Measurements from ENCODE around the gene GCSH. TPM values are rescaled to one million over a fixed set of nuclear protein-coding genes. Genes with fewer than 3 reads are reported as not detected.

The GCSH gene
- total and polyA plus RNA-seq, 10 of the 15 experiments (the other 5 are each of a cell fraction or from before 2014, with no cell fraction given), result 14.7 to 108 (median 39.3) TPM

DNA sequence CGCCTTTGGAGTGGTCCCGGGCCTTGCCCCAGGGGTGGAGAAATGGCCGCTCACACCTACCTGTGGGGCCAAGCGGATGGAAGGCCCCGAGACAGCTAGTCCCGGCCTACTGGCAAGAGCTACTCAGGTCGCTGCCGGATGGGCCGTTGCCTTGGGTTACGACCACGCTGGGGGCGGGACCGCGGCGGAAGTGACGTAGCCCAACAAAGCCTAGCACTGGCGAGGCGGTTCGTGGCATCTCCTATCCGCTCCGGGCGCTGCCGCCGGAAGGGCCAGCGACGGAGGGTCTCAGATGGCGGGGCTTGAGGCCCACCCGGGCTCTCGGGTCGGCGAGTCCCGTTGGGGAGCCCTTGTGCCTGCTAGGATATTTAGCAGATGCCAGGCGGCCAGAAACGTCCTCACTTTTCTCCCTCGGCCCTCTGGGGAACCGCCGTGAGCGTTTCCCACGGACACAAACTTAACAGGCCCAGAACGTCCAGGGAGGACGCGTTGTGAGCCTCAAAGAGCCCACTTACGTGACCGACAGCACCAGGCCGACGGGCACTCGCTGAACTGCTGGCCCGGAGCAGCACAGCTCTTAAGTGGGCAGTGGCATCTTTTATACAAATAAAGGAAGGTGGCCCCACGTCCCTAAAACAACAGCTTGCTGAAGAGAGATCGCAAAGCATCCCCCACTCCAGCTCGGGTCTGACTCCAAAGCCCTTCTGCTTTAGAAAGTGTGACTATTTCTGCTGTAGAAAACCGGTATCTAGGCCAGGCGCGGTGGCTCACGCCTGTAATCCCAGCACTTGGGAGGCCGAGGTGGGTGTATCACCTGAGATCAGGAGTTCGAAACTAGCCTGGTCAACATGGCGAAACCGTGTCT is 18.9 kb downstream of the GCSH start, which contains the start of gene C16orf46:
C16orf46 (minus strand) TSS at position 163 of the 865 bp plus-strand sequence. CDS start 13,283 bp downstream, outside the sequence.
- ChIA-PET SMC1A (ENCODE audit: uncharacterized antibody, unreplicated experiment) (interaction anchor here (0.5 to 1.6 kb wide), 8 partner anchors 10 to 80 kb away, joined by 3 to 5 read pairs (median 4); partner anchors contain the start of gene ATMIN), POLR2A (interaction anchor here (0.8 to 1.9 kb wide), 10 partner anchors 14 to 238 kb away, joined by 3 to 9 read pairs (median 4); partner anchors contain the start of genes ATMIN, CENPN, CMC2 and GAN), RAD21 (ENCODE audit: unreplicated experiment) (interaction anchor here (1.0 to 2.9 kb wide), 5 partner anchors 9 to 153 kb away, joined by 3 to 20 read pairs (median 4); partner anchors contain the start of gene ATMIN), CTCF (interaction anchor here (0.6 to 2.9 kb wide), 8 partner anchors 40 to 687 kb away, joined by 3 to 13 read pairs (median 4); partner anchors contain the start of gene ATMIN)
- peak within 1 kb of the TSS; percentile 76 for H3K9ac ChIP-seq (ENCODE audit: control insufficient read depth, insufficient read depth, low read length)
- H3K4me2 ChIP-seq (ENCODE audit: control insufficient read depth, insufficient read depth), result peak within 1 kb of the TSS; percentile 89
- intact Hi-C loops (cut with micrococcal nuclease; ENCODE audit: unreplicated experiment), result loop anchor here (1.0 to 2.0 kb wide), 3 partner anchors 19 to 70 kb away; partner anchors contain the start of genes CENPN and GCSH
- DNase-seq (ENCODE audit: low read depth, low spot score) (peak; percentile 88), FAIRE-seq (peak; percentile 99), ATAC-seq (peak; percentile 95)
- H3K4me1 ChIP-seq (ENCODE audit: control insufficient read depth, insufficient read depth, low read length), result peaks cover 5% of the 10 kb centered on the region
- WGBS (ENCODE audit: insufficient coverage, insufficient replicate concordance, low lambda C conversion rate, missing lambda C conversion rate), result 13% methylated on average over 59 of the region's 59 CpGs
- H3K36me3 ChIP-seq (ENCODE audit: control insufficient read depth in 2 of 2, insufficient read depth in 2 of 2, low read length in 1 of 2), result no peaks in the 10 kb centered on the region
- H3K79me2 ChIP-seq (ENCODE audit: control insufficient read depth, insufficient read depth, low read length), result no peaks in the 10 kb centered on the region
- no peaks in the 10 kb centered on the region for H3K27me3 ChIP-seq (replicated peaks in 1 of 2; ENCODE audit: control insufficient read depth in 2 of 2, insufficient read depth in 2 of 2, low read length in 1 of 2)
- H2AFZ ChIP-seq (ENCODE audit: control insufficient read depth, low read depth, low read length), result peak within 1 kb of the TSS; percentile 95
- in situ Hi-C loops (cut with MboI), result no loop called here
- TSS peak; percentile 97 for BruUV-seq (replicated peaks)
- peak within 1 kb of the TSS; percentile 78 for H3K4me3 ChIP-seq
- H3K27ac ChIP-seq (ENCODE audit: control insufficient read depth, insufficient read depth), result peak within 1 kb of the TSS; percentile 69
- H4K20me1 ChIP-seq (ENCODE audit: control insufficient read depth, insufficient read depth), result no peaks in the 10 kb centered on the region
- no peaks in the 10 kb centered on the region for H3K9me3 ChIP-seq (replicated peaks; ENCODE audit: control insufficient read depth, insufficient read depth, low read length)
- TF ChIP-seq NR2C2 (IDR thresholded peaks at IDR 0.05; ENCODE audit: borderline replicate concordance, control insufficient read depth, insufficient read length, low read depth) (no peak), PAX5 (IDR thresholded peaks at IDR 0.05; ENCODE audit: borderline replicate concordance, low read depth, low read length) (0 out of 2 replicates have a peak, but pooled peaks have one; percentile 47), DPF2 (IDR thresholded peaks at IDR 0.05) (peak; percentile 33; the same call in 1 of the 2 replicates), ZNF384 (IDR thresholded peaks at IDR 0.05; ENCODE audit: borderline replicate concordance, low read depth, low read length) (no peak), EP300 (IDR thresholded peaks at IDR 0.05; ENCODE audit: borderline replicate concordance in 1 of 2, control insufficient read depth in 1 of 2, low read depth in 2 of 2, low read length in 2 of 2) (no peak), FOS (IDR thresholded peaks at IDR 0.05; ENCODE audit: borderline replicate concordance, extremely low read depth, insufficient read length) (no peak), RELA (IDR thresholded peaks at IDR 0.05; ENCODE audit: borderline replicate concordance, partially characterized antibody) (peak; percentile 24), NKRF (conservative IDR thresholded peaks at IDR 0.05) (peak; percentile 98), MTA2 (IDR thresholded peaks at IDR 0.05; ENCODE audit: low read depth) (0 out of 2 replicates have a peak, but pooled peaks have one; percentile 25), POLR2A (IDR thresholded peaks at IDR 0.05; ENCODE audit: low read depth, low read length) (peak; percentile 96), POU2F2 (IDR thresholded peaks at IDR 0.05; ENCODE audit: borderline replicate concordance, low read depth, low read length) (peak; percentile 29; the same call in 1 of the 3 replicates), NBN (IDR thresholded peaks at IDR 0.05) (peak; percentile 81; the same call in 1 of the 2 replicates), POLR2AphosphoS2 (IDR thresholded peaks at IDR 0.05; ENCODE audit: low read depth, low read length) (peak; percentile 70; the same call in 1 of the 2 replicates), ZNF207 (IDR thresholded peaks at IDR 0.05; ENCODE audit: borderline replicate concordance) (peak; percentile 68; the same call in 1 of the 2 replicates), SMAD1 (IDR thresholded peaks at IDR 0.05; ENCODE audit: low read depth, partially characterized antibody) (no peak), CREM (IDR thresholded peaks at IDR 0.05; ENCODE audit: low read depth) (peak; percentile 95), CREB1 (IDR thresholded peaks at IDR 0.05; ENCODE audit: low read depth) (peak; percentile 92)
- TF ChIP-seq, protein P1, sequence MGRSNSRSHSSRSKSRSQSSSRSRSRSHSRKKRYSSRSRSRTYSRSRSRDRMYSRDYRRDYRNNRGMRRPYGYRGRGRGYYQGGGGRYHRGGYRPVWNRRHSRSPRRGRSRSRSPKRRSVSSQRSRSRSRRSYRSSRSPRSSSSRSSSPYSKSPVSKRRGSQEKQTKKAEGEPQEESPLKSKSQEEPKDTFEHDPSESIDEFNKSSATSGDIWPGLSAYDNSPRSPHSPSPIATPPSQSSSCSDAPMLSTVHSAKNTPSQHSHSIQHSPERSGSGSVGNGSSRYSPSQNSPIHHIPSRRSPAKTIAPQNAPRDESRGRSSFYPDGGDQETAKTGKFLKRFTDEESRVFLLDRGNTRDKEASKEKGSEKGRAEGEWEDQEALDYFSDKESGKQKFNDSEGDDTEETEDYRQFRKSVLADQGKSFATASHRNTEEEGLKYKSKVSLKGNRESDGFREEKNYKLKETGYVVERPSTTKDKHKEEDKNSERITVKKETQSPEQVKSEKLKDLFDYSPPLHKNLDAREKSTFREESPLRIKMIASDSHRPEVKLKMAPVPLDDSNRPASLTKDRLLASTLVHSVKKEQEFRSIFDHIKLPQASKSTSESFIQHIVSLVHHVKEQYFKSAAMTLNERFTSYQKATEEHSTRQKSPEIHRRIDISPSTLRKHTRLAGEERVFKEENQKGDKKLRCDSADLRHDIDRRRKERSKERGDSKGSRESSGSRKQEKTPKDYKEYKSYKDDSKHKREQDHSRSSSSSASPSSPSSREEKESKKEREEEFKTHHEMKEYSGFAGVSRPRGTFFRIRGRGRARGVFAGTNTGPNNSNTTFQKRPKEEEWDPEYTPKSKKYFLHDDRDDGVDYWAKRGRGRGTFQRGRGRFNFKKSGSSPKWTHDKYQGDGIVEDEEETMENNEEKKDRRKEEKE (IDR thresholded peaks at IDR 0.05), result no peak
